ENCODE data around the gene ALPK1.
"Not testable (repeated sequence)": the region's sequence is repeated elsewhere in the genome, so short reads cannot be mapped to it uniquely, and the experiment has no call there.

The ALPK1 gene

DNA sequence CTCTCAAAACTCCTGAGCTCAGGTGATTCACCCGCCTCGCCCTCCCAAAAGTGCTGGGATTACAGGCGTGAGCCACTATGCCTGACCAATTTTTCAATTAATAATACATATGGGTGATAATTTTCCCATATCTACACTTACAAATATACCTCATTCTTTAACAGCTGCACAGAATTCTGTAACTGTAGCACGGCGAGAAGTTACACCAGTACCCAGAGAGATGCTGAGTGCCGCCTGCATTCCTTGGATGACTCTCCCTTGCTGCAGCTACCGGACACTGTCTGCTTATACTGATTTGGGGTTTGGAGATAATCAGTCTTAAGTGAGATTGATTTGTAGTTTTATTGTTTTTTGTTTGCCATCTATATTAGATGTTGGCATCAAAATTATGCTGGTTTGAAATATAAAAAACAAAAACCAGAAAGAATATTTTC lies 17.3 kb upstream of the ALPK1 start:
- peaks cover 90% of the 10 kb centered on the region for H3K36me3 Mint-ChIP-seq
- H3K4me1 Mint-ChIP-seq, result peaks cover 76% of the 10 kb centered on the region
- peak overlapping the region; percentile 54 for H3K27ac Mint-ChIP-seq
- H3K4me3 Mint-ChIP-seq, result peak overlapping the region; percentile 56
- ATAC-seq (no peak), DNase-seq (ENCODE audit: low spot score in 2 of 2) (no peak)
- no peaks in the 10 kb centered on the region for H3K9me3 Mint-ChIP-seq

DNA sequence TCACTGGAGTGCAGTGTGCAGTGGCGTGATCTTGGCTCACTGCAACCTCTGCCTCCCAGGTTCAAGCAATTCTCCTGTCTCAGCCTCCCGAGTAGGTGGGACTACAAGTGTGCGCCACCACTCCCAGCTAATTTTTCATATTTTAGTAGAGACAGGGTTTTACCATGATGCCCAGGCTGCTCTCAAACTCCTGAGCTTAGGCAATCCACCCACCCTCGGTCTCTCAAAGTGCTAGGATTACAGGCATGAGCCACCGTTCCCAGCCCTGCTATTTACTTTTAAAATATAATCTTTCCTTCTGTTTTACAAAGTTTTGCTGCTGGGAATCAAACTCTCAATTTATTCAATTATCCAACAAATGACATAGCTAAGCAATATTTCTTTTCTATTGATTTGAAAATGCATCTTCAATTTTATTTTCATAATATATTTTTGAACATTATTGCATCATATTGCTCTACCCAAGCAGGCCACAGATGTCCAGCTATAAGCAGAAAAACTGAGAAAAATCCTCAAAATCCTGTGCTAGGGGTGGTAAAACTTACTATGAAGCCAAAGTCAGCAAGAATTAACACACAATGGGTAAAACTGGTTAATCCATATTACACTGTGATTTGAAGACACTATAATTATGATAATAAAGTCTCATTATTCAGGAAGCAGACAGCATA lies 16.6 kb upstream of the ALPK1 start:
- DNase-seq (ENCODE audit: low spot score in 2 of 2), result no peak
- H3K36me3 Mint-ChIP-seq, result peaks cover 95% of the 10 kb centered on the region
- H3K4me1 Mint-ChIP-seq, result peaks cover 72% of the 10 kb centered on the region
- ATAC-seq, result no peak
- peak overlapping the region; percentile 54 for H3K27ac Mint-ChIP-seq
- H3K4me3 Mint-ChIP-seq, result peak overlapping the region; percentile 56
- no peaks in the 10 kb centered on the region for H3K9me3 Mint-ChIP-seq

DNA sequence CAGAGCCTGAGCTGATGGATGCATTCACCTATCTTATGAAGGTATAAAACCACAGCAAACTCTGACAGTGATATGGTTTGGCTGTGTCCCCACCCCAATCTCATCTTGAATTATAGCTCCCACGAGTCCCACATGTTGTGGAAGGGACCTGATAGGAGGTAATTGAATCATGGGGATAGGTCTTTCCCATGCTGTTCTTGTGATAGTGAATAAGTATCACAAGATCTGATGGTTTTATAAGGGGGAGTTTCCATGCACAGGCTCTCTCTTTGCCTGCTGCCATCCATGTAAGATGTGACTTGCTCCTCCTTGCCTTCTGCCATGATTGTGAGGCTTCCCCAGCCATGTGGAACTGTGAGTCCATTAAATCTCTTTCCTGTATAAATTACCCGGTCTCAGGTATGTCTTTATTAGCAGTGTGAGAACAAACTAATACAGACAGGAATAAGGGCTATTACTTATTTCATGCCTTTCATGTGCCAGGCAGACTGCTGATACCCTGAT lies 15.2 kb upstream of the ALPK1 start:
- not testable (repeated sequence) for DNase-seq (ENCODE audit: low spot score in 2 of 2); H3K27ac Mint-ChIP-seq; H3K9me3 Mint-ChIP-seq; ATAC-seq
- H3K4me3 Mint-ChIP-seq, result peak overlapping the region; percentile 89
- peaks cover 91% of the 10 kb centered on the region for H3K36me3 Mint-ChIP-seq
- peaks cover 74% of the 10 kb centered on the region for H3K4me1 Mint-ChIP-seq

DNA sequence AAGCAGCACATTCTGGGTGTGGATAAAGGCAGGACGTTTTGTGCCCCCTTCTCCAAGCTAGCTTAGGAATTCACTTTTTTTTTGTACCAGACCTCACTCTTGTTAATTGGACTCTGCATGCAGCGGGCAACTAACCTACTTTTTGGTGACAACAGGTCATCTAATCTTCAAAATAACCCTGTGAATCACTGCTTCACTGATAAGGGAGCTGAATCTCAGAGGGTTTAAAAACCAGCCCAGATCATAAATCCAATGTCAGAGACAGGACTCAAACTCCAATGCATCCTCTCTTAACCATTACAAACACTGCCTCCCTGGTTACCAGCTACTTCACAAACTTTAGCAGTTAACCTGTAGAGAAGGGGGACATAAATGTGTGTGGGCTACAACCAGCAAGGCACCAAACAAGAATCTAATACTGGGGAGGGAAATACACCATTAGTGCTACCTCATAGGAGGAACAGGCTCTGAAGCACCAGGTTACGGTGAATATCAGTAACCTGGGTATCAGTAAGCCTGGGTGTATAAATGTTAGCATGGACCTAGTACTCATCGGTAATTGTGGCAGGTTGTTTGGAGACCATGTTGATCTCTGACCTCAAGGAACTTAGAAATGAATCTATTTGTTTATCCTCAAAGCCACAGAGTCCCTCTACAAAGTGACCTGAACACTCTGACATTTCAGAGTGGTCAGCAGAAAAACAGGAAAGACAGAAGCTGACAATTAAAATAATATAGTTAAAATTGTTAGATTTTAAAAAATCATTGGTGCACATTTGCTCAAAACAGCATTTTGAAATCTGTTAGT lies 14.1 kb upstream of the ALPK1 start:
- Mint-ChIP-seq H3K4me3 (peak overlapping the region; percentile 89), H3K9me3 (no peaks in the 10 kb centered on the region), H3K27ac (peak overlapping the region; percentile 90), H3K36me3 (peaks cover 80% of the 10 kb centered on the region), H3K4me1 (peaks cover 76% of the 10 kb centered on the region)
- DNase-seq (ENCODE audit: low spot score in 2 of 2) (no peak), ATAC-seq (no peak)

GRCh38 chr4:112284166-112284565 lies 13.0 kb upstream of the ALPK1 start:
- H3K4me3 Mint-ChIP-seq, result peak overlapping the region; percentile 89
- H3K36me3 Mint-ChIP-seq, result peaks cover 69% of the 10 kb centered on the region
- DNase-seq (ENCODE audit: low spot score in 2 of 2), result no peak

DNA sequence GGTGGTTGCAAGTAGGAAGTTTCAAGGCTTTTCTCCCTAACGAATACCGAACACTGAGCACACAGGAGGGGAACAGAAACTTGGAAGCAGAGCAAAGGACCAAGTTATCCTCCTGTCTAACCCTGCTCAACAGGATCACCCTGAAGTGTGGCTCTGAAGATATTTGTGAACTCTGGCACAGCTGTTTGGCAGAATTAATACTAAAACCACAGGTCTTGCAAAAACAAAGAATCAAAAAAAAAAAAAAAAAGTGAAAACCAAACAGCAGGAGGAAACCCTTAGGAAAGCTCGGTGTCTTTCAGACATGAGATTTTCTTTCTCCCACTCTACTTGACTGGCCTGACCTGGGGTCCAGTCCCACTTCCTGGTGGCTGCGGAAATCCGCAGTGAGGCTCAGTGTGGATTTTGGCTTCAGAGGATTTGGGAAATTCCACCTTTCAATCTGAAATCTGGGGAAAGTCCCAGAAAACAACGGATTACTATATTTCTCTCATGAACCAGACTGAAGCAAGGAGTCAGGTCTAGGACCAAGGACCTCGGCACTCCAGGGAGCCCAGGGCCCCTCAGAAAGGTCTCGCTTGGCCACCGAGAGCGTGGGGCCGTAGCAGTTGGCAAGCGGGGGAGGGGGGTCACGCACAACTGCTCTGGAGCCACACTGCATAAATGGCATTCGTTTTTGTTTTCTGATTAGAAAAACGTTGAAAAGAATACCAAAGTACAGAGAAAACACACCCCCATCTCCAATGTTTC lies 12.3 kb upstream of the ALPK1 start:
- Mint-ChIP-seq H3K36me3 (peaks cover 64% of the 10 kb centered on the region), H3K4me1 (peaks cover 82% of the 10 kb centered on the region), H3K27ac (peak overlapping the region; percentile 90), H3K4me3 (peak overlapping the region; percentile 89), H3K9me3 (no peaks in the 10 kb centered on the region)
- DNase-seq (ENCODE audit: low spot score in 2 of 2) (no peak), ATAC-seq (no peak)

More at GRCh38 chr4:112284166-112284565, 13.0 kb upstream of the ALPK1 start:
- Mint-ChIP-seq H3K9me3 (no peaks in the 10 kb centered on the region), H3K4me1 (peaks cover 82% of the 10 kb centered on the region), H3K27ac (peak overlapping the region; percentile 90)
- no peak for ATAC-seq

- Mint-ChIP-seq H3K4me3 (peak overlapping the region; percentile 89), H3K9me3 (no peaks in the 10 kb centered on the region), H3K4me1 (peaks cover 64% of the 10 kb centered on the region), H3K27ac (peak overlapping the region; percentile 90), H3K36me3 (peaks cover 39% of the 10 kb centered on the region)
- DNase-seq (ENCODE audit: low spot score in 2 of 2) (peak in 1 of 2 donors; percentile 67), ATAC-seq (peak; percentile 3)
Observed at GRCh38 chr4:112287258-112287989, 9.7 kb upstream of the ALPK1 start.

DNA sequence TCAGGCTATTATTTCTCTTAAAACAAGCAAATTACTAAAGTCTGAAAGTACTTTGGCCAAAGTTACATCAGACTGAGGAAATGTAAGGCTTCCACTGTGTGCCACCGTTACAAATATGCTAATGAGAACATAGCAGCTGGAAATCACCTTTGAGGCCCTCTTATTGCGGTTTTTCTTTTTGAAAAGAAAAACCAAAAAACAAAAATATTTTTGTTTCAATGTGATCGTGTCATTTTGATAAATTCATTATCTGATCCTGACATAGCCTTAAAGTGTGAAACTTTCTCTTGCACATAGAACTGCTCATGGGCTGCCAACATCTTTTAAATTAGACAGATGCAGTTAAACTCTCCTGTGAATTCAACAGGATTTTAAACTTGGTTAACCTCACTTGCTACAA lies 8.7 kb upstream of the ALPK1 start:
- Mint-ChIP-seq H3K36me3 (peaks cover 28% of the 10 kb centered on the region), H3K4me3 (peak overlapping the region; percentile 89)

DNA sequence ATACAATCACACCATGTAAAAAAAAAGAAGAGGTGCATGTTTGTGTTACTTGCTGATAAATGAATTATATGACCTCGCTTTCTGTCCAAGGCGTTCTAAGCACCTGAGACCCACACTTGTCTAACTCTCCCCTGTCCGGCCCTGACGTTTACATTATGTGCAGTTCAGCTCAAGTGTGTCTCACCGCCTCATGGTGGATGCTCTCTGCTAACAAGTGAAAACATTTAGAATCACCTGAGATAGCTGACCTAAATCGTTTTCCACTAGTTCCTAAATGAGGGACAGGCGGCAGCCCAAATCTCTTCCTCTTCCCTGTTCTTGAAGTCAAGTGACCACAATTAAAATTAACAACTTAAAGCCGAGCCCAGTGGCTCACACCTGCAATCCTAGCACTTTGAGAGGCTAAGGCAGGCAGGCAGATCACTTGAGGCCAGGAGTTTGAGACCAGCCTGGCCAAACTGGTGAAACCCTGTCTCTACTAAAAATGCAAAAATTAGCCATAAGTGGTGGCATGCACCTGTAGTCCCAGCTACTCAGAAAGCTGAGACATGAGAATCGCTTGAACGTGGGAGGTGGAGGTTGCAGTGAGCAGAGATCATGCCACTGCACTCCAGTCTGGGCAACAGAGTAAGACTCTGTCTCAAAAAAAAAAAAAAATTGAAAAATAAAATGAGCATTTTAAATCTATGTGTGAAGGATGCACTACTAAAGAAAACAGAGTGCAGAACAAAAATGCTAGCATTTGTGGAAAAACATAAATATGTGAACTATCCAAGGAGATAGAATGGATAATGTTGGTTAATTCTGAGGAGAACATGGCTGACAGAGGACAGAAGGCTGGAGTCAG lies 7.5 kb upstream of the ALPK1 start:
- H3K27ac Mint-ChIP-seq, result peak overlapping the region; percentile 90
- H3K36me3 Mint-ChIP-seq, result peaks cover 19% of the 10 kb centered on the region
- no peaks in the 10 kb centered on the region for H3K9me3 Mint-ChIP-seq
- H3K4me3 Mint-ChIP-seq, result peak overlapping the region; percentile 89
- ATAC-seq (no peak), DNase-seq (ENCODE audit: low spot score in 2 of 2) (no peak)
- H3K4me1 Mint-ChIP-seq, result peaks cover 50% of the 10 kb centered on the region

More for the DNA sequence above, 8.7 kb upstream of the ALPK1 start:
- peaks cover 60% of the 10 kb centered on the region for H3K4me1 Mint-ChIP-seq
- peak overlapping the region; percentile 90 for H3K27ac Mint-ChIP-seq
- peak; percentile 47 for ATAC-seq
- no peak for DNase-seq (ENCODE audit: low spot score in 2 of 2)
- no peaks in the 10 kb centered on the region for H3K9me3 Mint-ChIP-seq

DNA sequence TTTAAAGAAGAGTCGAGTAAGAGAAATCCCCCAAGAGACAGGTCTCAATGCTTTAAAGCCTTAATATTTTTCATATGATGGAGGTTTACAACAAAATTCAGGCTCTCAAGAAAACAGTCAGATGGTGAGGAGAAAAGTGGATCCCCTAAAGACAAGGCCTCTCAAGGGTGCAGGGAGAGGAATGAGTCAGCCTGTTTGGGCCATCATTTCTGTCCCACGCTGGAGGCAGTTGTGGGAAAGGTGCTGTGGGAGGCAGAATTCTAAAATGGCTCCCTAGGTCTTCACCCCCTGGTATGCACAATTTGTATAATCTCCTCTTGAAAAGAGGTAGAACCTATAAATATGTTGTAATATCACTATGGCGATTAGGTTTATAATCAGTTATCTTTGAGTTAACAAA lies 6.8 kb upstream of the ALPK1 start:
- Mint-ChIP-seq H3K4me3 (peak overlapping the region; percentile 89), H3K27ac (peak overlapping the region; percentile 90), H3K9me3 (no peaks in the 10 kb centered on the region), H3K36me3 (peaks cover 12% of the 10 kb centered on the region), H3K4me1 (peaks cover 50% of the 10 kb centered on the region)
- peak; percentile 65 for ATAC-seq
- DNase-seq (ENCODE audit: low spot score in 2 of 2), result peak in 1 of 2 donors; percentile 71

DNA sequence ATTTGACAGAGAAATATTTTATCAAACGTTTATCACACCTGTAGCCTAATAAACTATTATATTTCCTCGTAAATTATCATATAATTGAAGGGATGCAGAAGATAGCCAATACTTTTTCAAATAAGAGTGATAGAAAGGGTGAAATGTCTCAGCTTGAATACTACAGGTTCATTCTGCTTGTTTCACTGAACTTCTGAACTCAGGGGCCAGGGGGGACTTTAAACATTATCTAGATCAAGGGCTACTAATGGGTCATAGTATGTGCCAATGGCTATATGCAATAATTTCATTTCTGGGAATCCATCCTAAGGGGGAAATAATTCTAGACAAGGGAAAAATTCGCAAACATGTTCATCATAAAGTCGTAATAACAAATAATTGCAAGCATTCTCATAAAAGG lies 2.6 kb downstream of the ALPK1 start:
- H3K36me3 Mint-ChIP-seq, result no peaks in the 10 kb centered on the region
- H3K4me1 Mint-ChIP-seq, result no peaks in the 10 kb centered on the region
- no peak overlapping the region for H3K4me3 Mint-ChIP-seq
- no peak for ATAC-seq
- no peaks in the 10 kb centered on the region for H3K9me3 Mint-ChIP-seq
- DNase-seq (ENCODE audit: low spot score in 2 of 2), result no peak
- no peak overlapping the region for H3K27ac Mint-ChIP-seq

DNA sequence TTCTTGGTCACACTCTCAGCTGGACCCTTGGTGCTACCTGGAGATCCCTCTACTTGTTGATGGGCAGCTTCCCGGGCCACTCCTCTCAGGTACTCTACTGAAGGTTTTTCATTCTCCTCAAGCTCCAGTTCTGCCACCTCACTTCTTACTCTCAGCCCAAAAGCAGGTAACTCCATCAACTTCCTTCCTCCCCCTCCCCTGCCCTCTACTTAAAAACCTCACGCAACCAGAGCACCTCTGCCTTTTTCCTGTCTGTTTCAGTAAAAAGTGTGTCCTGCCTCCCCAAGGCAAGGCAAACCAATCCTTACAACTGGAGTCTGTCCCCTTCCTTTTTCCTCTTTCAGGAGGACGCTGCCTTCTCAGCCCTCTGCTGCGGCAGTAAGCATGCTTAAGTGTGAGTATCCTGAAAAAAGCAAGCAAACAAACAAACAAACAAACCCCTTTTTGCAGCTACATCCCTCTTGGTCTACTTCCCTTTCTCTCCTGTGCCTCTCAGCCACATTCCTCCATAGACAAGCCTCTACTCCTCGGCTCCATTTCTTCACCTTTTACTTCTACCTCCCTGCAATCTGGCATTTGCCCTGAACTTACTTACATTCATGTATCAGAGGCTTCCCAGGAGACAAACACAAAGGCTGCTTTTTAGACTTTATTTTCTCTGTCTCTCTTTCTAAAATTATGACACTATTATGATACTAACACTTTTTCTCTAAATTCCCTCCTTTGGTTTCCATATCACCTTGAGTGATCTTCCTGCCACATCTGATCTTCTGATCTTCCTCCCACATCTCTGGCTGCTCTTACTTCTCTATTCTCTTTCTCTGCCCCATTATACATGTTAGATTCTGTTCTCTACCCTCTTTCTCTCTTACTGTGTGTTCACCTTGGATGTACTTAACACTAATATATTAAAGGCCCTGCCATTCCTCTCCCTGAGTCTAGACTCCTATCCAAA lies 5.4 kb downstream of the ALPK1 start:
- Mint-ChIP-seq H3K9me3 (no peaks in the 10 kb centered on the region), H3K4me1 (peaks cover 6% of the 10 kb centered on the region), H3K4me3 (no peak overlapping the region), H3K27ac (no peak overlapping the region), H3K36me3 (no peaks in the 10 kb centered on the region)
- no peak for DNase-seq (ENCODE audit: low spot score in 2 of 2)
- ATAC-seq, result peak; percentile 55

- H3K4me3 Mint-ChIP-seq; ATAC-seq; H3K36me3 Mint-ChIP-seq; H3K4me1 Mint-ChIP-seq; H3K27ac Mint-ChIP-seq; DNase-seq (ENCODE audit: low spot score in 2 of 2); H3K9me3 Mint-ChIP-seq: not testable (repeated sequence)
Observed at GRCh38 chr4:112305477-112305876, 8.3 kb downstream of the ALPK1 start.

Data from stimulated activated effector memory CD8-positive, alpha-beta T cell treated with anti-CD3 and anti-CD28 coated beads, Interleukin-12 subunit alpha, Interleukin-12 subunit beta, amount 100 ng/mL, for 72 hours (primary cell).